Hepatocyte (in vitro differentiated cells): ENCODE measurements around the gene RAB19.

ENCODE experiments used
- CTCF ChIP-seq: fragments of 200-600 bp; sonication (generic); IDR thresholded peaks from 2 replicates; pipeline ENCODE4 v1.5.1; 2016; ENCODE audit warnings: antibody characterized with exemption, mild to moderate bottlenecking; ENCODE audit not compliant: poor library complexity
- EZH2 ChIP-seq: fragments of 200-600 bp; sonication (generic); IDR thresholded peaks from 2 replicates; pipeline ENCODE4 v1.6.1; 2016; ENCODE audit warnings: antibody characterized with exemption, mild to moderate bottlenecking, borderline replicate concordance
- EZH2phosphoT487 ChIP-seq: fragments of 200-600 bp; sonication (generic); IDR thresholded peaks from one replicate; pipeline ENCODE4 v1.6.1; 2018; ENCODE audit warnings: antibody characterized with exemption, mild to moderate bottlenecking, low read depth, moderate library complexity; ENCODE audit not compliant: unreplicated experiment, severe bottlenecking

GRCh38 chr7:140369294-140369693, 34.6 kb upstream of the RAB19 start:
- TF ChIP-seq CTCF (no peak), EZH2 (no peak), EZH2phosphoT487 (no peak)
